SK-N-SH treated with all-trans-retinoic acid at 6 μM for 48 hours (cell line): ENCODE measurements around the gene CHID1.

ENCODE experiments used
- ARNTL ChIP-seq: fragments of 450-650 bp; formaldehyde crosslinking; IDR thresholded peaks from 2 replicates; pipeline ENCODE4 v1.5.0; 2020; ENCODE audit warnings: low read depth, mild to moderate bottlenecking, moderate library complexity, borderline replicate concordance
- ISL1 ChIP-seq: fragments of 250-450 bp; sonication (Bioruptor Pico); IDR thresholded peaks from 2 replicates; pipeline ENCODE4 v2.1.2; 2022; ENCODE audit warnings: mild to moderate bottlenecking, moderate library complexity
- SNAI2 ChIP-seq: fragments of 250-450 bp; sonication (Bioruptor Pico); IDR thresholded peaks from 2 replicates; pipeline ENCODE4 v1.5.0; 2020; ENCODE audit warnings: mild to moderate bottlenecking, moderate library complexity
- TOX ChIP-seq: fragments of 250-450 bp; sonication (Bioruptor Pico); IDR thresholded peaks from 2 replicates; pipeline ENCODE4 v1.8.0; 2021; ENCODE audit warnings: mild to moderate bottlenecking, moderate library complexity, borderline replicate concordance
- ZFP3 ChIP-seq: fragments of 250-450 bp; sonication (Bioruptor Pico); IDR thresholded peaks from 2 replicates; pipeline ENCODE4 v1.5.0; 2020; ENCODE audit warnings: mild to moderate bottlenecking, moderate library complexity
- ZFP30 ChIP-seq: fragments of 450-650 bp; formaldehyde crosslinking; IDR thresholded peaks from 2 replicates; pipeline ENCODE4 v1.5.0; 2022; ENCODE audit warnings: mild to moderate bottlenecking, moderate library complexity
- ZNF70 ChIP-seq: fragments of 450-650 bp; formaldehyde crosslinking; IDR thresholded peaks from 2 replicates; pipeline ENCODE4 v1.5.0; 2020; ENCODE audit warnings: mild to moderate bottlenecking, moderate library complexity
- TF ChIP-seq, protein P1 (sequence below): fragments of 250-450 bp; sonication (Bioruptor Pico); IDR thresholded peaks from 2 replicates; pipeline ENCODE4 v1.8.0; 2020; ENCODE audit warnings: mild to moderate bottlenecking, moderate library complexity, borderline replicate concordance
- TF ChIP-seq, protein P2 (sequence below): fragments of 250-450 bp; sonication (Bioruptor Pico); IDR thresholded peaks from 2 replicates; pipeline ENCODE4 v1.8.0; 2021; ENCODE audit warnings: low read depth, mild to moderate bottlenecking, moderate library complexity, borderline replicate concordance
- TF ChIP-seq, protein P3 (sequence below): fragments of 250-450 bp; sonication (Bioruptor Pico); IDR thresholded peaks from 2 replicates; pipeline ENCODE4 v1.5.1; 2021; ENCODE audit warnings: mild to moderate bottlenecking, moderate library complexity
- TF ChIP-seq, protein P4 (sequence below): fragments of 250-450 bp; sonication (Bioruptor Pico); IDR thresholded peaks from 2 replicates; pipeline ENCODE4 v1.5.0; 2020; ENCODE audit warnings: mild to moderate bottlenecking, moderate library complexity

DNA sequence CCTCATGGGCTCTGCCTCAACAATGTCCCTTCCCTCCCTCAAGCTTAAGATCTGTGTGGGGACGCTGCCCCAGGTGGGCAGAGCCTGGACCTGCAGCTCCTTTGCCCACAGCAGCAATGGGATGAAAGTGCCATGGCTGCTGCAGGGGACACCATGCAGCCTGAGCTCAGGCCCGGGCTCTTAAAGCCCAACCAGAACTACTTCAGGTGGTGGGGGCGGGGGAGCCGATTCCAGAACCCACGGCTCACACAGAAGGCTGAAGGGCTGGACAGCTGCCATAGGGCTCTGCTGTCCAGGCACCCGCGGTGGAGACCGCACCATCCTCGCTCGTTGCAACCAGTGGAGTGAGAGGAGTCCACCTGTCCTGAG, 12.5 kb downstream of the CHID1 start:
- TF ChIP-seq ARNTL (CRISPR knock-in tag) (no peak), ZFP30 (CRISPR knock-in tag) (no peak), ISL1 (no peak), ZFP3 (CRISPR knock-in tag) (no peak), ZNF70 (CRISPR knock-in tag) (no peak), SNAI2 (CRISPR knock-in tag) (no peak), TOX (CRISPR knock-in tag) (no peak)
- TF ChIP-seq, protein P1, sequence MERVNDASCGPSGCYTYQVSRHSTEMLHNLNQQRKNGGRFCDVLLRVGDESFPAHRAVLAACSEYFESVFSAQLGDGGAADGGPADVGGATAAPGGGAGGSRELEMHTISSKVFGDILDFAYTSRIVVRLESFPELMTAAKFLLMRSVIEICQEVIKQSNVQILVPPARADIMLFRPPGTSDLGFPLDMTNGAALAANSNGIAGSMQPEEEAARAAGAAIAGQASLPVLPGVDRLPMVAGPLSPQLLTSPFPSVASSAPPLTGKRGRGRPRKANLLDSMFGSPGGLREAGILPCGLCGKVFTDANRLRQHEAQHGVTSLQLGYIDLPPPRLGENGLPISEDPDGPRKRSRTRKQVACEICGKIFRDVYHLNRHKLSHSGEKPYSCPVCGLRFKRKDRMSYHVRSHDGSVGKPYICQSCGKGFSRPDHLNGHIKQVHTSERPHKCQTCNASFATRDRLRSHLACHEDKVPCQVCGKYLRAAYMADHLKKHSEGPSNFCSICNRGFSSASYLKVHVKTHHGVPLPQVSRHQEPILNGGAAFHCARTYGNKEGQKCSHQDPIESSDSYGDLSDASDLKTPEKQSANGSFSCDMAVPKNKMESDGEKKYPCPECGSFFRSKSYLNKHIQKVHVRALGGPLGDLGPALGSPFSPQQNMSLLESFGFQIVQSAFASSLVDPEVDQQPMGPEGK (CRISPR knock-in tag), result no peak
- TF ChIP-seq, protein P2, sequence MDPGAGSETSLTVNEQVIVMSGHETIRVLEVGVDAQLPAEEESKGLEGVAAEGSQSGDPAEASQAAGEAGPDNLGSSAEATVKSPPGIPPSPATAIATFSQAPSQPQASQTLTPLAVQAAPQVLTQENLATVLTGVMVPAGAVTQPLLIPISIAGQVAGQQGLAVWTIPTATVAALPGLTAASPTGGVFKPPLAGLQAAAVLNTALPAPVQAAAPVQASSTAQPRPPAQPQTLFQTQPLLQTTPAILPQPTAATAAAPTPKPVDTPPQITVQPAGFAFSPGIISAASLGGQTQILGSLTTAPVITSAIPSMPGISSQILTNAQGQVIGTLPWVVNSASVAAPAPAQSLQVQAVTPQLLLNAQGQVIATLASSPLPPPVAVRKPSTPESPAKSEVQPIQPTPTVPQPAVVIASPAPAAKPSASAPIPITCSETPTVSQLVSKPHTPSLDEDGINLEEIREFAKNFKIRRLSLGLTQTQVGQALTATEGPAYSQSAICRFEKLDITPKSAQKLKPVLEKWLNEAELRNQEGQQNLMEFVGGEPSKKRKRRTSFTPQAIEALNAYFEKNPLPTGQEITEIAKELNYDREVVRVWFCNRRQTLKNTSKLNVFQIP (CRISPR knock-in tag), result no peak
- TF ChIP-seq, protein P3, sequence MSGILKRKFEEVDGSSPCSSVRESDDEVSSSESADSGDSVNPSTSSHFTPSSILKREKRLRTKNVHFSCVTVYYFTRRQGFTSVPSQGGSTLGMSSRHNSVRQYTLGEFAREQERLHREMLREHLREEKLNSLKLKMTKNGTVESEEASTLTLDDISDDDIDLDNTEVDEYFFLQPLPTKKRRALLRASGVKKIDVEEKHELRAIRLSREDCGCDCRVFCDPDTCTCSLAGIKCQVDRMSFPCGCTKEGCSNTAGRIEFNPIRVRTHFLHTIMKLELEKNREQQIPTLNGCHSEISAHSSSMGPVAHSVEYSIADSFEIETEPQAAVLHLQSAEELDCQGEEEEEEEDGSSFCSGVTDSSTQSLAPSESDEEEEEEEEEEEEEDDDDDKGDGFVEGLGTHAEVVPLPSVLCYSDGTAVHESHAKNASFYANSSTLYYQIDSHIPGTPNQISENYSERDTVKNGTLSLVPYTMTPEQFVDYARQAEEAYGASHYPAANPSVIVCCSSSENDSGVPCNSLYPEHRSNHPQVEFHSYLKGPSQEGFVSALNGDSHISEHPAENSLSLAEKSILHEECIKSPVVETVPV (CRISPR knock-in tag), result no peak
- TF ChIP-seq, protein P4, sequence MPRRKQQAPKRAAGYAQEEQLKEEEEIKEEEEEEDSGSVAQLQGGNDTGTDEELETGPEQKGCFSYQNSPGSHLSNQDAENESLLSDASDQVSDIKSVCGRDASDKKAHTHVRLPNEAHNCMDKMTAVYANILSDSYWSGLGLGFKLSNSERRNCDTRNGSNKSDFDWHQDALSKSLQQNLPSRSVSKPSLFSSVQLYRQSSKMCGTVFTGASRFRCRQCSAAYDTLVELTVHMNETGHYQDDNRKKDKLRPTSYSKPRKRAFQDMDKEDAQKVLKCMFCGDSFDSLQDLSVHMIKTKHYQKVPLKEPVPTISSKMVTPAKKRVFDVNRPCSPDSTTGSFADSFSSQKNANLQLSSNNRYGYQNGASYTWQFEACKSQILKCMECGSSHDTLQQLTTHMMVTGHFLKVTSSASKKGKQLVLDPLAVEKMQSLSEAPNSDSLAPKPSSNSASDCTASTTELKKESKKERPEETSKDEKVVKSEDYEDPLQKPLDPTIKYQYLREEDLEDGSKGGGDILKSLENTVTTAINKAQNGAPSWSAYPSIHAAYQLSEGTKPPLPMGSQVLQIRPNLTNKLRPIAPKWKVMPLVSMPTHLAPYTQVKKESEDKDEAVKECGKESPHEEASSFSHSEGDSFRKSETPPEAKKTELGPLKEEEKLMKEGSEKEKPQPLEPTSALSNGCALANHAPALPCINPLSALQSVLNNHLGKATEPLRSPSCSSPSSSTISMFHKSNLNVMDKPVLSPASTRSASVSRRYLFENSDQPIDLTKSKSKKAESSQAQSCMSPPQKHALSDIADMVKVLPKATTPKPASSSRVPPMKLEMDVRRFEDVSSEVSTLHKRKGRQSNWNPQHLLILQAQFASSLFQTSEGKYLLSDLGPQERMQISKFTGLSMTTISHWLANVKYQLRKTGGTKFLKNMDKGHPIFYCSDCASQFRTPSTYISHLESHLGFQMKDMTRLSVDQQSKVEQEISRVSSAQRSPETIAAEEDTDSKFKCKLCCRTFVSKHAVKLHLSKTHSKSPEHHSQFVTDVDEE (CRISPR knock-in tag), result no peak
